Astrocyte (in vitro differentiated cells and primary cell): Measurements from ENCODE around the gene FBLN2.

ENCODE experiments used
- CTCF ChIP-seq: IDR thresholded peaks from 2 replicates; pipeline ENCODE4 v1.5.1; 2011; ENCODE audit warnings: low read depth, mild to moderate bottlenecking, inconsistent platforms, low read length, moderate library complexity; ENCODE audit not compliant: insufficient read depth
- EZH2 ChIP-seq: IDR thresholded peaks from 2 replicates; pipeline ENCODE4 v1.6.1; 2012; ENCODE audit warnings: mild to moderate bottlenecking, low read length, inconsistent platforms; ENCODE audit not compliant: insufficient read depth

DNA sequence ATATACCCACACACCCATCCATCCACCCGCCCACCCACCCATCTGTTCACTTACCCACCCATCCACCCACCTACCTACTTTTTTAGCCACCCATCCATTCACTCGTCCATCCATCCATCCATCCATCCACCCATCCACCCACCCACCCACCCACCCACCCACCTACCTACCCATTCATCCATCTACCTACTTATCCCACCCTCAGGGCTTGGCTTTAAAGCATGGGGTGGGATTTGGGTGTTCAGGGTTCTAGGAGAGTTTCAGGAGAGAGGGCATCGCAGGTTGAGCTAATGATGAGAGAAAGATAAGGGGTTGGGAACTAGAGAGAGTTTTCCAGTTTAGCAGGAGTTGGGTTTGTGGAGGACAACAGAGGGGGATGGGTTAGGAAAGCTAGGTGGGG is 9.7 kb downstream of the FBLN2 start:
- no peak for TF ChIP-seq CTCF
- no peak for TF ChIP-seq EZH2
